Liver (tissue), 9 donors: ENCODE measurements around the gene GAP43. TPM values are rescaled to one million over a fixed set of nuclear protein-coding genes. Genes with fewer than 3 reads are reported as not detected.

Experiments
- DNase-seq: peaks from one replicate; pipeline ENCODE4 v3.0.0-alpha.2; 2017; ENCODE audit warnings: low spot score
- H3K27ac ChIP-seq, 2 donors: one replicate each; pipeline ENCODE4 v1.7.0; 2013; ENCODE audit warnings: inconsistent platforms in 2 of 2, low read length in 2 of 2, control low read depth in 1 of 2, low read depth in 1 of 2, mild to moderate bottlenecking in 1 of 2
- H3K27me3 ChIP-seq, 4 donors: one replicate each; pipeline versions ENCODE4 v1.6.1 to v1.7.0; 2013; ENCODE audit warnings: low read length in 3 of 4, inconsistent platforms in 1 of 4, mild to moderate bottlenecking in 1 of 4, moderate library complexity in 1 of 4; ENCODE audit not compliant: control insufficient read depth in 4 of 4, insufficient read depth in 4 of 4
- H3K36me3 ChIP-seq, 4 donors: one replicate each; pipeline versions ENCODE4 v1.6.1 to v1.7.0; 2013; ENCODE audit warnings: low read length in 3 of 4, mild to moderate bottlenecking in 3 of 4, low read depth in 1 of 4, moderate library complexity in 1 of 4; ENCODE audit not compliant: control insufficient read depth in 4 of 4, insufficient read depth in 3 of 4
- H3K4me1 ChIP-seq, 4 donors: one replicate each; pipeline versions ENCODE4 v1.6.1 to v1.7.0; 2013; ENCODE audit warnings: low read length in 3 of 4, mild to moderate bottlenecking in 3 of 4, moderate library complexity in 1 of 4; ENCODE audit not compliant: control insufficient read depth in 4 of 4, insufficient read depth in 4 of 4
- H3K4me3 ChIP-seq, 3 donors: one replicate each; pipeline versions ENCODE4 v1.6.1 to v1.7.0; 2013; ENCODE audit warnings: low read length in 3 of 3, control low read depth in 1 of 3, low read depth in 1 of 3, mild to moderate bottlenecking in 1 of 3
- H3K9ac ChIP-seq, 2 donors: one replicate each; pipeline ENCODE4 v1.7.0; 2013; ENCODE audit warnings: low read length in 2 of 2, mild to moderate bottlenecking in 2 of 2, moderate library complexity in 2 of 2, control low read depth in 1 of 2, low read depth in 1 of 2
- H3K9me3 ChIP-seq, 4 donors: one replicate each; pipeline versions ENCODE4 v1.6.1 to v1.7.0; 2013; ENCODE audit warnings: low read length in 3 of 4; ENCODE audit not compliant: control insufficient read depth in 4 of 4
- EGR1 ChIP-seq, 2 donors: IDR thresholded peaks; 2 replicates each; pipeline ENCODE4 v1.6.1; 2016 to 2018; ENCODE audit warnings: antibody characterized with exemption in 2 of 2, low read depth in 2 of 2
- FOXA2 ChIP-seq: IDR thresholded peaks from 2 replicates; pipeline ENCODE4 v1.6.1; 2016; ENCODE audit warnings: antibody characterized with exemption
- GABPA ChIP-seq, 2 donors: IDR thresholded peaks in 1 of 2; conservative IDR thresholded peaks in 1 of 2; 2 replicates each; pipeline ENCODE4 v1.6.1; 2016; ENCODE audit warnings: antibody characterized with exemption in 2 of 2, mild to moderate bottlenecking in 1 of 2, moderate library complexity in 1 of 2
- HNF4A ChIP-seq, 2 donors: conservative IDR thresholded peaks; 2 replicates each; pipeline ENCODE4 v1.6.1; 2016; ENCODE audit warnings: antibody characterized with exemption in 2 of 2, mild to moderate bottlenecking in 2 of 2
- HNF4G ChIP-seq: IDR thresholded peaks from 2 replicates; pipeline ENCODE4 v1.6.1; 2016; ENCODE audit warnings: antibody characterized with exemption
- JUND ChIP-seq, 2 donors: IDR thresholded peaks; 2 replicates each; pipeline ENCODE4 v1.6.1; 2016; ENCODE audit warnings: antibody characterized with exemption in 2 of 2
- NR2F2 ChIP-seq: IDR thresholded peaks from 2 replicates; pipeline ENCODE4 v1.6.1; 2016; ENCODE audit warnings: antibody characterized with exemption
- RAD21 ChIP-seq, 2 donors: IDR thresholded peaks; 2 replicates each; pipeline ENCODE4 v1.6.1; 2016; ENCODE audit warnings: antibody characterized with exemption in 2 of 2, mild to moderate bottlenecking in 2 of 2
- RXRA ChIP-seq, 2 donors: IDR thresholded peaks; 2 replicates each; pipeline ENCODE4 v1.6.1; 2017 to 2018; ENCODE audit warnings: antibody characterized with exemption in 2 of 2, mild to moderate bottlenecking in 1 of 2
- SP1 ChIP-seq: IDR thresholded peaks from 2 replicates; pipeline ENCODE4 v1.6.1; 2018; ENCODE audit warnings: antibody characterized with exemption, mild to moderate bottlenecking
- TAF1 ChIP-seq: conservative IDR thresholded peaks from 2 replicates; pipeline ENCODE4 v1.6.1; 2016; ENCODE audit warnings: antibody characterized with exemption, mild to moderate bottlenecking
- YY1 ChIP-seq: IDR thresholded peaks from 2 replicates; pipeline ENCODE4 v1.6.1; 2016; ENCODE audit warnings: antibody characterized with exemption, mild to moderate bottlenecking
- WGBS: extraction: QIAGEN DNeasy Blood & Tissue Kit; methylation state at CpG from one replicate; pipeline ENCODE4 v1.1.7; 2013; 5-methylcytosine and 5-hydroxymethylcytosine counted together
- polyA plus RNA-seq, 2 donors: library from polyadenylated mRNA; stranded (reverse) in 1 of 2; unstranded in 1 of 2; fragments of 200-250 nt in 1 of 2; fragments of >200 nt in 1 of 2; fragmentation: Nextera tagmentation in 1 of 2; extraction: Ambion mirVana in 1 of 2; gene quantifications; one replicate each; pipeline versions ENCODE4 v1.2.1 to v1.2.3, GENCODE V29; 2013 to 2015
- total RNA-seq, 2 donors: library from RNA; depleted of rRNA; stranded (reverse); fragments of >200 nt; gene quantifications; one replicate each; pipeline ENCODE4 v1.2.3, GENCODE V29; 2014
- TF ChIP-seq, protein P1 (sequence below): IDR thresholded peaks from 2 replicates; pipeline ENCODE4 v1.6.1; 2016; ENCODE audit warnings: antibody characterized with exemption
- TF ChIP-seq, protein P2 (sequence below): IDR thresholded peaks from 2 replicates; pipeline ENCODE4 v1.6.1; 2016; ENCODE audit warnings: antibody characterized with exemption, mild to moderate bottlenecking
- TF ChIP-seq, protein P3 (sequence below): IDR thresholded peaks from 2 replicates; pipeline ENCODE4 v1.6.1; 2016; ENCODE audit warnings: antibody characterized with exemption
- TF ChIP-seq, protein P4 (sequence below): fragments of 150-350 bp; IDR thresholded peaks from 2 replicates; pipeline ENCODE4 v1.5.1; 2017; ENCODE audit warnings: improper control_type of control experiment, low read depth, low read length; ENCODE audit not compliant: missing input control
- TF ChIP-seq, protein P5 (sequence below): IDR thresholded peaks from 2 replicates; pipeline ENCODE4 v1.6.1; 2016; ENCODE audit warnings: antibody characterized with exemption
- donor health status: healthy.
- donor health status: healthy.
- donor health status: healthy.
- donor health status: healthy.
- donor health status: healthy.

The GAP43 gene
- total and polyA plus RNA-seq, 4 donors, result 0.06 TPM; not detected in 3

DNA sequence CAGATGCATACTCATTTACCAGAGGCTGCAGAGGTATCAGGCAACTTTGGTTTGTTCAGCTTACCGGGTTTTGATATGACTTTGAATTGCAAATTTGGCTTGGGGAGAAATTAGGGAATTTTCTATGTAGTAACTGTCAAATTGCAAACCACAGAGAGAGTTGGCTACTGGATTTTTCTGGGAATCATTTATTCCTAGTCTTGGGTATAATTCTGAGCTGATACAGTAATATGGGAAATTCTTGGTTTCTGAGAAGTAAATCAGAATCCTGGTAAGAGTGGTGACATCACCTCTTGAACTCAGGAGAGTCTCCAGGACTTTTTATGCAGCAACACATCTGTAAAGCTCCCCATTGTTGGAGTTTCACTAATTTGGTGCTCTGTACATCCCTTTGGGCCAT lies 39.0 kb downstream of the GAP43 start:
- no peak for TF ChIP-seq EGR1 (IDR thresholded peaks at IDR 0.05; ENCODE audit: low read depth in 2 of 2)
- TF ChIP-seq FOXA2, result no peak
- no peak for TF ChIP-seq NR2F2
- TF ChIP-seq, protein P1, sequence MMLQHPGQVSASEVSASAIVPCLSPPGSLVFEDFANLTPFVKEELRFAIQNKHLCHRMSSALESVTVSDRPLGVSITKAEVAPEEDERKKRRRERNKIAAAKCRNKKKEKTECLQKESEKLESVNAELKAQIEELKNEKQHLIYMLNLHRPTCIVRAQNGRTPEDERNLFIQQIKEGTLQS, result no peak
- TF ChIP-seq GABPA (IDR thresholded peaks at IDR 0.05 in 1 of 2, conservative IDR thresholded peaks at IDR 0.05 in 1 of 2), result no peak
- no peak for TF ChIP-seq HNF4G
- TF ChIP-seq RXRA (IDR thresholded peaks at IDR 0.05), result no peak
- TF ChIP-seq, protein P2, sequence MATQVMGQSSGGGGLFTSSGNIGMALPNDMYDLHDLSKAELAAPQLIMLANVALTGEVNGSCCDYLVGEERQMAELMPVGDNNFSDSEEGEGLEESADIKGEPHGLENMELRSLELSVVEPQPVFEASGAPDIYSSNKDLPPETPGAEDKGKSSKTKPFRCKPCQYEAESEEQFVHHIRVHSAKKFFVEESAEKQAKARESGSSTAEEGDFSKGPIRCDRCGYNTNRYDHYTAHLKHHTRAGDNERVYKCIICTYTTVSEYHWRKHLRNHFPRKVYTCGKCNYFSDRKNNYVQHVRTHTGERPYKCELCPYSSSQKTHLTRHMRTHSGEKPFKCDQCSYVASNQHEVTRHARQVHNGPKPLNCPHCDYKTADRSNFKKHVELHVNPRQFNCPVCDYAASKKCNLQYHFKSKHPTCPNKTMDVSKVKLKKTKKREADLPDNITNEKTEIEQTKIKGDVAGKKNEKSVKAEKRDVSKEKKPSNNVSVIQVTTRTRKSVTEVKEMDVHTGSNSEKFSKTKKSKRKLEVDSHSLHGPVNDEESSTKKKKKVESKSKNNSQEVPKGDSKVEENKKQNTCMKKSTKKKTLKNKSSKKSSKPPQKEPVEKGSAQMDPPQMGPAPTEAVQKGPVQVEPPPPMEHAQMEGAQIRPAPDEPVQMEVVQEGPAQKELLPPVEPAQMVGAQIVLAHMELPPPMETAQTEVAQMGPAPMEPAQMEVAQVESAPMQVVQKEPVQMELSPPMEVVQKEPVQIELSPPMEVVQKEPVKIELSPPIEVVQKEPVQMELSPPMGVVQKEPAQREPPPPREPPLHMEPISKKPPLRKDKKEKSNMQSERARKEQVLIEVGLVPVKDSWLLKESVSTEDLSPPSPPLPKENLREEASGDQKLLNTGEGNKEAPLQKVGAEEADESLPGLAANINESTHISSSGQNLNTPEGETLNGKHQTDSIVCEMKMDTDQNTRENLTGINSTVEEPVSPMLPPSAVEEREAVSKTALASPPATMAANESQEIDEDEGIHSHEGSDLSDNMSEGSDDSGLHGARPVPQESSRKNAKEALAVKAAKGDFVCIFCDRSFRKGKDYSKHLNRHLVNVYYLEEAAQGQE, result no peak
- TF ChIP-seq YY1, result no peak
- TF ChIP-seq, protein P3, sequence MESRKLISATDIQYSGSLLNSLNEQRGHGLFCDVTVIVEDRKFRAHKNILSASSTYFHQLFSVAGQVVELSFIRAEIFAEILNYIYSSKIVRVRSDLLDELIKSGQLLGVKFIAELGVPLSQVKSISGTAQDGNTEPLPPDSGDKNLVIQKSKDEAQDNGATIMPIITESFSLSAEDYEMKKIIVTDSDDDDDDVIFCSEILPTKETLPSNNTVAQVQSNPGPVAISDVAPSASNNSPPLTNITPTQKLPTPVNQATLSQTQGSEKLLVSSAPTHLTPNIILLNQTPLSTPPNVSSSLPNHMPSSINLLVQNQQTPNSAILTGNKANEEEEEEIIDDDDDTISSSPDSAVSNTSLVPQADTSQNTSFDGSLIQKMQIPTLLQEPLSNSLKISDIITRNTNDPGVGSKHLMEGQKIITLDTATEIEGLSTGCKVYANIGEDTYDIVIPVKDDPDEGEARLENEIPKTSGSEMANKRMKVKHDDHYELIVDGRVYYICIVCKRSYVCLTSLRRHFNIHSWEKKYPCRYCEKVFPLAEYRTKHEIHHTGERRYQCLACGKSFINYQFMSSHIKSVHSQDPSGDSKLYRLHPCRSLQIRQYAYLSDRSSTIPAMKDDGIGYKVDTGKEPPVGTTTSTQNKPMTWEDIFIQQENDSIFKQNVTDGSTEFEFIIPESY, result no peak
- TF ChIP-seq SP1, result no peak
- no peak for TF ChIP-seq TAF1
- TF ChIP-seq HNF4A (conservative IDR thresholded peaks at IDR 0.05), result no peak

DNA sequence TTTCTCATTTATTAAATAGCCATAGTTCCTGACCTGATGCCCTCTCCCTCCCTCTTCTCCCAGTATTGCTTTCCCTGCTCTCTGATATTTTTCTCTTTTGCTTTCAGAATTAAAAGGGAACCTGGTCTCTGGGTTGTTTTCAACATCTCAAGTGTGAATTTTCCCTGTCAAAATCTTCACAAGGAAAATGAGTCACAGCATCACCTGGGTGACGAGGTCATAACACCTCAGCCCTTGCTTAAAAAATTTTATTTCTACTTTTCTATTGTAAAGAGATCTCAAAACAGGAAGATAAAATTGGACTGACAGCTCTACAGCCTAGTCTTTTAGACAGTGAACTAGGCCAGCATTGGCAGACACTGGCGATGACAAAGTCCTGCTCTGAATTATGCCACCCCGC lies 40.1 kb downstream of the GAP43 start:
- no peak overlapping the region for H3K27ac ChIP-seq
- H3K9me3 ChIP-seq, result no peaks in the 10 kb centered on the region
- no peak for DNase-seq
- no peak overlapping the region for H3K4me3 ChIP-seq
- no peaks in the 10 kb centered on the region for H3K27me3 ChIP-seq
- 92% methylated on average over 3 of the region's 3 CpGs for WGBS
- no peaks in the 10 kb centered on the region for H3K36me3 ChIP-seq
- no peak overlapping the region for H3K9ac ChIP-seq
- H3K4me1 ChIP-seq, result peaks cover 0 to 2% (median 0%) of the 10 kb centered on the region in 4 donors
- TF ChIP-seq, protein P4, sequence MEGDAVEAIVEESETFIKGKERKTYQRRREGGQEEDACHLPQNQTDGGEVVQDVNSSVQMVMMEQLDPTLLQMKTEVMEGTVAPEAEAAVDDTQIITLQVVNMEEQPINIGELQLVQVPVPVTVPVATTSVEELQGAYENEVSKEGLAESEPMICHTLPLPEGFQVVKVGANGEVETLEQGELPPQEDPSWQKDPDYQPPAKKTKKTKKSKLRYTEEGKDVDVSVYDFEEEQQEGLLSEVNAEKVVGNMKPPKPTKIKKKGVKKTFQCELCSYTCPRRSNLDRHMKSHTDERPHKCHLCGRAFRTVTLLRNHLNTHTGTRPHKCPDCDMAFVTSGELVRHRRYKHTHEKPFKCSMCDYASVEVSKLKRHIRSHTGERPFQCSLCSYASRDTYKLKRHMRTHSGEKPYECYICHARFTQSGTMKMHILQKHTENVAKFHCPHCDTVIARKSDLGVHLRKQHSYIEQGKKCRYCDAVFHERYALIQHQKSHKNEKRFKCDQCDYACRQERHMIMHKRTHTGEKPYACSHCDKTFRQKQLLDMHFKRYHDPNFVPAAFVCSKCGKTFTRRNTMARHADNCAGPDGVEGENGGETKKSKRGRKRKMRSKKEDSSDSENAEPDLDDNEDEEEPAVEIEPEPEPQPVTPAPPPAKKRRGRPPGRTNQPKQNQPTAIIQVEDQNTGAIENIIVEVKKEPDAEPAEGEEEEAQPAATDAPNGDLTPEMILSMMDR, result no peak
- TF ChIP-seq EGR1 (IDR thresholded peaks at IDR 0.05; ENCODE audit: low read depth in 2 of 2), result no peak
- TF ChIP-seq, protein P3, result no peak
- TF ChIP-seq, protein P1, result no peak
- no peak for TF ChIP-seq JUND (IDR thresholded peaks at IDR 0.05)
- no peak for TF ChIP-seq GABPA (IDR thresholded peaks at IDR 0.05 in 1 of 2, conservative IDR thresholded peaks at IDR 0.05 in 1 of 2)
- no peak for TF ChIP-seq TAF1
- no peak for TF ChIP-seq SP1
- TF ChIP-seq RXRA (IDR thresholded peaks at IDR 0.05), result no peak
- TF ChIP-seq, protein P2, result no peak
- TF ChIP-seq YY1, result no peak
- no peak for TF ChIP-seq FOXA2
- no peak for TF ChIP-seq HNF4G
- TF ChIP-seq RAD21 (IDR thresholded peaks at IDR 0.05), result no peak
- TF ChIP-seq, protein P5, sequence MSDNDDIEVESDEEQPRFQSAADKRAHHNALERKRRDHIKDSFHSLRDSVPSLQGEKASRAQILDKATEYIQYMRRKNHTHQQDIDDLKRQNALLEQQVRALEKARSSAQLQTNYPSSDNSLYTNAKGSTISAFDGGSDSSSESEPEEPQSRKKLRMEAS, result no peak
- no peak for TF ChIP-seq NR2F2

More for the DNA sequence above, 39.0 kb downstream of the GAP43 start:
- Histone ChIP-seq H3K27me3 (no peaks in the 10 kb centered on the region), H3K9me3 (no peaks in the 10 kb centered on the region), H3K4me1 (peaks cover 0 to 7% (median 2%) of the 10 kb centered on the region in 4 donors), H3K27ac (no peak overlapping the region), H3K4me3 (no peak overlapping the region), H3K9ac (no peak overlapping the region), H3K36me3 (no peaks in the 10 kb centered on the region)
- WGBS, result 84% methylated on average over 1 of the region's 1 CpG
- DNase-seq, result no peak
